ENCODE data around the gene PHF3. TPM values are rescaled to one million over a fixed set of nuclear protein-coding genes. Genes with fewer than 3 reads are reported as not detected.

Gene PHF3
- total RNA-seq, 1 donor from 2014 or later, result 31.5 TPM

GRCh38 chr6:63674635-63675034, 39.0 kb downstream of the PHF3 start:
- H3K4me1 ChIP-seq, result peaks cover 0 to 8% of the 10 kb centered on the region in 2 donors
- H3K9me3 ChIP-seq, result no peaks in the 10 kb centered on the region
- DNase-seq (ENCODE audit: low spot score in 2 of 2), result no peak
- intact Hi-C loops (cut with DNase I), result no loop called here
- H3K4me3 ChIP-seq, result no peak overlapping the region
- no peak overlapping the region for H3K27ac ChIP-seq
- TF ChIP-seq, protein P1, sequence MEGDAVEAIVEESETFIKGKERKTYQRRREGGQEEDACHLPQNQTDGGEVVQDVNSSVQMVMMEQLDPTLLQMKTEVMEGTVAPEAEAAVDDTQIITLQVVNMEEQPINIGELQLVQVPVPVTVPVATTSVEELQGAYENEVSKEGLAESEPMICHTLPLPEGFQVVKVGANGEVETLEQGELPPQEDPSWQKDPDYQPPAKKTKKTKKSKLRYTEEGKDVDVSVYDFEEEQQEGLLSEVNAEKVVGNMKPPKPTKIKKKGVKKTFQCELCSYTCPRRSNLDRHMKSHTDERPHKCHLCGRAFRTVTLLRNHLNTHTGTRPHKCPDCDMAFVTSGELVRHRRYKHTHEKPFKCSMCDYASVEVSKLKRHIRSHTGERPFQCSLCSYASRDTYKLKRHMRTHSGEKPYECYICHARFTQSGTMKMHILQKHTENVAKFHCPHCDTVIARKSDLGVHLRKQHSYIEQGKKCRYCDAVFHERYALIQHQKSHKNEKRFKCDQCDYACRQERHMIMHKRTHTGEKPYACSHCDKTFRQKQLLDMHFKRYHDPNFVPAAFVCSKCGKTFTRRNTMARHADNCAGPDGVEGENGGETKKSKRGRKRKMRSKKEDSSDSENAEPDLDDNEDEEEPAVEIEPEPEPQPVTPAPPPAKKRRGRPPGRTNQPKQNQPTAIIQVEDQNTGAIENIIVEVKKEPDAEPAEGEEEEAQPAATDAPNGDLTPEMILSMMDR (IDR thresholded peaks at IDR 0.05), result no peak
- no peaks in the 10 kb centered on the region for H3K27me3 ChIP-seq
- H3K36me3 ChIP-seq, result peaks cover 0 to 3% of the 10 kb centered on the region in 2 donors

DNA sequence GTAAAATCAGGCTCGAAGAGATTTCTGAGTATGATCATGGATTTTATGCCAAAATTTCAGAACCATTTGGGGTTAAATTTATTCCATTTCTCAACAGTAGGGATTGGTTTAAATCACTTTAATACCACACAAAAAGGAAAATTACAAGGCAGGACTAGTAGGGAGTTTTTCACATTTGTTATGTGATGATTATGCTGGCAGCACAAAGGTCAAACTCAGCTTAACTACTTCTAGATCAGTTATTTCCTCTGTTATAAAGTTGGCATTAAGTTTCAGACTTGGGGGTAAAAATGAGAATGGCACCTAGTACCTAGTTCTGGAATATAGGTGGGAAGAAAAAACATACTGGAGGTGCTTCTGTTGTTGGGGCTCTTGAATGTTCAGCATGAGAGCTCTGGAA, 39.5 kb downstream of the PHF3 start:
- Histone ChIP-seq H3K9me3 (no peaks in the 10 kb centered on the region), H3K4me3 (no peak overlapping the region), H3K27me3 (no peaks in the 10 kb centered on the region), H3K36me3 (peaks cover 0 to 8% of the 10 kb centered on the region in 2 donors), H3K27ac (no peak overlapping the region), H3K4me1 (peaks cover 0 to 8% of the 10 kb centered on the region in 2 donors)
- TF ChIP-seq, protein P1 (IDR thresholded peaks at IDR 0.05), result no peak
- DNase-seq (ENCODE audit: low spot score in 2 of 2), result no peak
- intact Hi-C loops (cut with DNase I), result no loop called here

- no peaks in the 10 kb centered on the region for H3K9me3 ChIP-seq
- intact Hi-C loops (cut with DNase I), result no loop called here
- TF ChIP-seq, protein P1 (IDR thresholded peaks at IDR 0.05), result no peak
- H3K27ac ChIP-seq, result no peak overlapping the region
- no peak for DNase-seq (ENCODE audit: low spot score in 2 of 2)
- H3K27me3 ChIP-seq, result no peaks in the 10 kb centered on the region
- H3K4me1 ChIP-seq, result peaks cover 0 to 8% of the 10 kb centered on the region in 2 donors
- no peak overlapping the region for H3K4me3 ChIP-seq
- H3K36me3 ChIP-seq, result peaks cover 0 to 15% of the 10 kb centered on the region in 2 donors
Measured at GRCh38 chr6:63676412-63677114, 41.0 kb downstream of the PHF3 start.

GRCh38 chr6:63677282-63677681, 41.7 kb downstream of the PHF3 start:
- TF ChIP-seq, protein P1 (IDR thresholded peaks at IDR 0.05), result no peak
- Histone ChIP-seq H3K36me3 (peaks cover 0 to 15% of the 10 kb centered on the region in 2 donors), H3K4me1 (peaks cover 0 to 8% of the 10 kb centered on the region in 2 donors), H3K27ac (no peak overlapping the region), H3K4me3 (no peak overlapping the region), H3K27me3 (no peaks in the 10 kb centered on the region), H3K9me3 (no peaks in the 10 kb centered on the region)
- intact Hi-C loops (cut with DNase I), result no loop called here
- DNase-seq (ENCODE audit: low spot score in 2 of 2), result no peak

DNA sequence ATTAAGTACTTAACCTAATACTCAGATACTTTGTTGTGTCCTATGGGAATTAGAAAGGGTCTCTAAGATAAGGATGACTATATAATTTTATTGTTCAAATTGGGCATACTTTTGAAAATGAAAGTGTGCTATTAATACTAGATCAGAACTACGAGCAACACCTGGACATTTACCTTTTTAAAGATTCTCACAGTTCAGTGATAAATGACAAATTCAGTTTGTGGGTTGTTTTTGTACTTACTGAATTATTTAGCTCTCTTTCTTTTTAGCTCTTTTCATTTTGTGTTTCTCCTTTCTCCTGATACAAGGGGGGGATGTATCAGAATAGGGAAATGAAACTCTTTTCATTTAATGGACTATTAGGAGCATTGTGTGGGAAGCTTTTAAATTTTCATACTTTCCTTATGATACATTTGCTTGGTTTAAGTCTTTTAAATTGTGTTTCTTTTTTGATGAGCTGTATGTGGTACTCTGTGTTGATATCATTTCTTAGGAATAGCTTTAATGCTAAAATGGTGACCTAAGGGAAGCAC, 47.5 kb downstream of the PHF3 start:
- H3K9me3 ChIP-seq, result no peaks in the 10 kb centered on the region
- TF ChIP-seq, protein P1 (IDR thresholded peaks at IDR 0.05), result no peak
- H3K27me3 ChIP-seq, result no peaks in the 10 kb centered on the region
- no peaks in the 10 kb centered on the region for H3K4me1 ChIP-seq
- intact Hi-C loops (cut with DNase I), result no loop called here
- no peak for DNase-seq (ENCODE audit: low spot score in 2 of 2)
- H3K4me3 ChIP-seq, result no peak overlapping the region
- peaks cover 0 to 35% of the 10 kb centered on the region in 2 donors for H3K36me3 ChIP-seq
- no peak overlapping the region for H3K27ac ChIP-seq
